ENCODE measurements around the gene MAK.

DNA sequence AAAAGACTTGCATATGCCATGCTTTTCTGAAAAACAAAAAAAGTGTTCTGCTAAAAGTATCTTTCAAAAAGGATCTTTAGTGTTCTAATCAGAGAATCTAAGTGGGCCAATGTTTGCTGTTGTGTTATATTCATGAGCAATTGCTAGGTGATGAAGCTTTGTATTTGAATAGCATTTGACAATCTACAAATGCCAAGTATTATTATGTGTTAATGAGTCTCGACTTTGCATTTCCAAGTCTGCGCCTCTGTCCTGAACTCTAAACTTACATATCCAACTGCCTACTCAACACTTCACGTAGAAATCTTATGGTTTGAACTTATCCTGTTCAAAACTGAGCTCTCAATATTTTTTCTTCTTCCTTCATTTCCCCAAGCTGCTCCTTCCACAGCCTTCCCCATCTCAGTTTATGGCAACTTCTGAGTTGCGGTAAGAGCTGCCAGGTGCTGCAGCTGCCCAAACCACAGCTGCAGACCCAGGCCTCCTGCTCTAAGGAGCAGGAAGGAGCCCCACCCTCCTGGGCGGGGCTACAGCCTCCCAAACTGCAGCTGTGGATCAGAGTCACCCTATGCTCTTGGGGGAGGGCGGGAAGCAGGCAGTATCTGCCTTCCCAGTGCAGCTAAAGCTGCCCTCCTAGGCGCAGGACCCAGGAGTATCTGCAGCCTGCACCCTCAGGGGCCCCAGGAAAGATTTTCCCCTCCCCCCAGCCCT is 16.7 kb upstream of the MAK start:
- TF ChIP-seq POLR2AphosphoS5 (IDR thresholded peaks at IDR 0.05; ENCODE audit: low read depth, low read length) (no peak), SIN3A (IDR thresholded peaks at IDR 0.05; ENCODE audit: borderline replicate concordance, insufficient read depth, low read length) (no peak)
- TF ChIP-seq, protein P1, sequence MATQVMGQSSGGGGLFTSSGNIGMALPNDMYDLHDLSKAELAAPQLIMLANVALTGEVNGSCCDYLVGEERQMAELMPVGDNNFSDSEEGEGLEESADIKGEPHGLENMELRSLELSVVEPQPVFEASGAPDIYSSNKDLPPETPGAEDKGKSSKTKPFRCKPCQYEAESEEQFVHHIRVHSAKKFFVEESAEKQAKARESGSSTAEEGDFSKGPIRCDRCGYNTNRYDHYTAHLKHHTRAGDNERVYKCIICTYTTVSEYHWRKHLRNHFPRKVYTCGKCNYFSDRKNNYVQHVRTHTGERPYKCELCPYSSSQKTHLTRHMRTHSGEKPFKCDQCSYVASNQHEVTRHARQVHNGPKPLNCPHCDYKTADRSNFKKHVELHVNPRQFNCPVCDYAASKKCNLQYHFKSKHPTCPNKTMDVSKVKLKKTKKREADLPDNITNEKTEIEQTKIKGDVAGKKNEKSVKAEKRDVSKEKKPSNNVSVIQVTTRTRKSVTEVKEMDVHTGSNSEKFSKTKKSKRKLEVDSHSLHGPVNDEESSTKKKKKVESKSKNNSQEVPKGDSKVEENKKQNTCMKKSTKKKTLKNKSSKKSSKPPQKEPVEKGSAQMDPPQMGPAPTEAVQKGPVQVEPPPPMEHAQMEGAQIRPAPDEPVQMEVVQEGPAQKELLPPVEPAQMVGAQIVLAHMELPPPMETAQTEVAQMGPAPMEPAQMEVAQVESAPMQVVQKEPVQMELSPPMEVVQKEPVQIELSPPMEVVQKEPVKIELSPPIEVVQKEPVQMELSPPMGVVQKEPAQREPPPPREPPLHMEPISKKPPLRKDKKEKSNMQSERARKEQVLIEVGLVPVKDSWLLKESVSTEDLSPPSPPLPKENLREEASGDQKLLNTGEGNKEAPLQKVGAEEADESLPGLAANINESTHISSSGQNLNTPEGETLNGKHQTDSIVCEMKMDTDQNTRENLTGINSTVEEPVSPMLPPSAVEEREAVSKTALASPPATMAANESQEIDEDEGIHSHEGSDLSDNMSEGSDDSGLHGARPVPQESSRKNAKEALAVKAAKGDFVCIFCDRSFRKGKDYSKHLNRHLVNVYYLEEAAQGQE (IDR thresholded peaks at IDR 0.05; ENCODE audit: insufficient read depth in 1 of 2, low read depth in 2 of 2, low read length in 2 of 2): no peak

Data from PFSK-1 (cell line).